ENCODE measurements around the gene GPX5.

- TF ChIP-seq CTCF (IDR thresholded peaks at IDR 0.05; ENCODE audit: low read length) (no peak), EZH2 (optimal IDR thresholded peaks at IDR 0.05; ENCODE audit: low read depth, low read length) (no peak)
Measured at GRCh38 chr6:28497893-28498292, 27.8 kb upstream of the GPX5 start.

Measured in MM.1S (cell line).